Neural cell (in vitro differentiated cells): ENCODE measurements around the gene PAK4.

ENCODE experiments used
- POLR2AphosphoS5 ChIP-seq: IDR thresholded peaks from 2 replicates; pipeline ENCODE4 v1.6.1; 2012
- TAF1 ChIP-seq: IDR thresholded peaks from 2 replicates; pipeline ENCODE4 v1.6.1; 2012; ENCODE audit warnings: low read depth
- TF ChIP-seq, protein P1 (sequence below): fragments of 450-650 bp; IDR thresholded peaks from 2 replicates; pipeline ENCODE4 v1.5.1; 2014; ENCODE audit warnings: antibody characterized with exemption, mild to moderate bottlenecking, moderate library complexity; ENCODE audit not compliant: poor library complexity, severe bottlenecking

DNA sequence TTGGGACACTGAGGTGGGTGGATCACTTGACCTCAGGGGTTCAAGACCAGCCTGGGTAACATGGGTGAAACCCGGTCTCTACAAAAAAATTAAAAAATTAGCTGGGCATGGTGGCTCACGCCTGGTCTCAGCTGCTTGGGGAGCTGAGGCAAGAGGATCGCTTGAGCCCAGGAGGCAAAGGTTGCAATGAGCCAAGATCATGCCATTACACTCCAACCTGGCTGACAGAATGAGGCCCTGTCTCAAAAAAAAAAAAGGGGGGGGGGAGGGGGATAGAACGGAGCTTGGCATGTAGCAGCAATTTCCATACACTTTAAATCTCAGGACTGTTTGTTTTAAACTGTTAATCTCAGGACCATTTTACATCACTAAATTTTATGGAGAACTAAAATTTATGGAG is 39.2 kb upstream of the PAK4 start:
- TF ChIP-seq, protein P1, sequence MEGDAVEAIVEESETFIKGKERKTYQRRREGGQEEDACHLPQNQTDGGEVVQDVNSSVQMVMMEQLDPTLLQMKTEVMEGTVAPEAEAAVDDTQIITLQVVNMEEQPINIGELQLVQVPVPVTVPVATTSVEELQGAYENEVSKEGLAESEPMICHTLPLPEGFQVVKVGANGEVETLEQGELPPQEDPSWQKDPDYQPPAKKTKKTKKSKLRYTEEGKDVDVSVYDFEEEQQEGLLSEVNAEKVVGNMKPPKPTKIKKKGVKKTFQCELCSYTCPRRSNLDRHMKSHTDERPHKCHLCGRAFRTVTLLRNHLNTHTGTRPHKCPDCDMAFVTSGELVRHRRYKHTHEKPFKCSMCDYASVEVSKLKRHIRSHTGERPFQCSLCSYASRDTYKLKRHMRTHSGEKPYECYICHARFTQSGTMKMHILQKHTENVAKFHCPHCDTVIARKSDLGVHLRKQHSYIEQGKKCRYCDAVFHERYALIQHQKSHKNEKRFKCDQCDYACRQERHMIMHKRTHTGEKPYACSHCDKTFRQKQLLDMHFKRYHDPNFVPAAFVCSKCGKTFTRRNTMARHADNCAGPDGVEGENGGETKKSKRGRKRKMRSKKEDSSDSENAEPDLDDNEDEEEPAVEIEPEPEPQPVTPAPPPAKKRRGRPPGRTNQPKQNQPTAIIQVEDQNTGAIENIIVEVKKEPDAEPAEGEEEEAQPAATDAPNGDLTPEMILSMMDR: no peak
- TF ChIP-seq POLR2AphosphoS5: no peak
- TF ChIP-seq TAF1: no peak
